DOHH2 (cell line): ENCODE measurements around the gene ITGB5.

Experiments
- EZH2phosphoT487 ChIP-seq: fragments of 200-600 bp; sonication (generic); IDR thresholded peaks from 2 replicates; pipeline ENCODE4 v1.6.1; 2017; ENCODE audit warnings: borderline replicate concordance, mild to moderate bottlenecking, antibody characterized with exemption, low read length, moderate library complexity, mixed read lengths
- TF ChIP-seq, protein P1 (sequence below): fragments of 200-600 bp; sonication (generic); IDR thresholded peaks from one replicate; pipeline ENCODE4 v1.5.1; 2014; ENCODE audit warnings: antibody characterized with exemption, mild to moderate bottlenecking, low read depth, low read length; ENCODE audit not compliant: poor library complexity, severe bottlenecking

DNA sequence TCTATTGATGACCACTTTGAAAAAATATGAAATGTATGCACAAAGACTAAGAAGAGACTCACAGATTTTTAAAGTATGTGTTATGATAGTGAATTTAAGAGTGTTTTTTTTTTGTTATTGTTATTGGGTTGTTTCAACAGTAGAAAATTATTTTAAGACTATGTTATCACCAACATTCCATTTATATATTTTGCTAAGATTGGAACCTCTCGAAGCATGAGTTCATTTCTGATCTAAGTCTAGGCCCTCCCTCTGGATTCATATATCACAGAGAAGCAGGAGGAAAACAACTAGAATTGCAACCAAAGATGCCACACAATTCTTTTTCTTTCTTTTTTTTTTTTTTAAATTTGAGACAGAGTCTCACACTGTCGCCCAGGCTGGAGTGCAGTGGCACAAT is 46.8 kb downstream of the ITGB5 start:
- TF ChIP-seq, protein P1, sequence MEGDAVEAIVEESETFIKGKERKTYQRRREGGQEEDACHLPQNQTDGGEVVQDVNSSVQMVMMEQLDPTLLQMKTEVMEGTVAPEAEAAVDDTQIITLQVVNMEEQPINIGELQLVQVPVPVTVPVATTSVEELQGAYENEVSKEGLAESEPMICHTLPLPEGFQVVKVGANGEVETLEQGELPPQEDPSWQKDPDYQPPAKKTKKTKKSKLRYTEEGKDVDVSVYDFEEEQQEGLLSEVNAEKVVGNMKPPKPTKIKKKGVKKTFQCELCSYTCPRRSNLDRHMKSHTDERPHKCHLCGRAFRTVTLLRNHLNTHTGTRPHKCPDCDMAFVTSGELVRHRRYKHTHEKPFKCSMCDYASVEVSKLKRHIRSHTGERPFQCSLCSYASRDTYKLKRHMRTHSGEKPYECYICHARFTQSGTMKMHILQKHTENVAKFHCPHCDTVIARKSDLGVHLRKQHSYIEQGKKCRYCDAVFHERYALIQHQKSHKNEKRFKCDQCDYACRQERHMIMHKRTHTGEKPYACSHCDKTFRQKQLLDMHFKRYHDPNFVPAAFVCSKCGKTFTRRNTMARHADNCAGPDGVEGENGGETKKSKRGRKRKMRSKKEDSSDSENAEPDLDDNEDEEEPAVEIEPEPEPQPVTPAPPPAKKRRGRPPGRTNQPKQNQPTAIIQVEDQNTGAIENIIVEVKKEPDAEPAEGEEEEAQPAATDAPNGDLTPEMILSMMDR = no peak
- no peak for TF ChIP-seq EZH2phosphoT487
